ENCODE data around the gene LRRC37A3. TPM values are rescaled to one million over a fixed set of nuclear protein-coding genes. Genes with fewer than 3 reads are reported as not detected.
"Not testable (repeated sequence)": the region's sequence is repeated elsewhere in the genome, so short reads cannot be mapped to it uniquely, and the experiment has no call there.

The LRRC37A3 gene
- total RNA-seq, 1 experiment from 2014 or later, result 10.1 TPM

- Histone ChIP-seq H3K4me3 (ENCODE audit: low read length) (peak overlapping the region; percentile 71), H3K9me3 (ENCODE audit: low read length) (no peaks in the 10 kb centered on the region), H3K9ac (ENCODE audit: low read length) (peak overlapping the region; percentile 73), H3K27ac (ENCODE audit: low read length) (peak overlapping the region; percentile 44; the same call in 1 of the 2 replicates), H4K20me1 (ENCODE audit: insufficient read depth, low read depth, low read length) (no peaks in the 10 kb centered on the region), H3K4me1 (ENCODE audit: low read length) (peaks cover 23% of the 10 kb centered on the region), H3K27me3 (ENCODE audit: low read length) (no peaks in the 10 kb centered on the region), H3K4me2 (ENCODE audit: low read depth, low read length, poor library complexity, severe bottlenecking) (peak overlapping the region; percentile 48), H3K79me2 (ENCODE audit: low read length) (no peaks in the 10 kb centered on the region), H3K36me3 (ENCODE audit: insufficient read depth, low read length) (no peaks in the 10 kb centered on the region), H2AFZ (ENCODE audit: low read length) (peak overlapping the region; percentile 0; the same call in 1 of the 2 replicates), H3K9me2 (replicated peaks; ENCODE audit: insufficient read depth, low read length) (no peaks in the 10 kb centered on the region)
- peak; percentile 43 for DNase-seq
These were observed 744 bp upstream of the LRRC37A3 start for GRCh38 chr17:64920026-64920418.

DNA sequence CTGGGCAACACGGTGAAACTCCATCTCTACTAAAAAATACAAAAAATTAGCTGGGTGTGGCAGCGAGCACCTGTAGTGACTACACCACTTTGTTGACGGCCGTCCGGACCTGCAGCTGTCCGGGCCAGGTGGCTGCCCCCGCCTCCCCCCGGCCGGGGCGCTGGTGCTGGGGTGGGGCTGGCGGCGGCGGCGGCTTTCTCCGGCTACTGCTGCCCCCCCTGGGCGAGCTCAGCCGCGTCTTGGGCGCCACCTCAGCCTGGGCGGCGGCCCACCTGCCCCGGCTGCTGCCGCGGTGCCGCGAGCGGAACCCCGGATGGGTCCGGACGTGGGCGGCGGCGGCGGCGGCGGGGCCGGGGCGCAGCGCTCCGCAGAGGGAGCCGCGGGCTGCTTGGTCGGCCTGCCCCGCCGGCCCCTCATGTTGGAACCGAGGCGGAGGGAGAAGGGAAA, 413 bp downstream of the LRRC37A3 start:
- not testable (repeated sequence) for H3K36me3 ChIP-seq (ENCODE audit: insufficient read depth, low read length); H3K9me3 ChIP-seq (ENCODE audit: low read length); H4K20me1 ChIP-seq (ENCODE audit: insufficient read depth, low read depth, low read length); H2AFZ ChIP-seq (ENCODE audit: low read length); H3K27me3 ChIP-seq (ENCODE audit: low read length); H3K79me2 ChIP-seq (ENCODE audit: low read length); H3K9me2 ChIP-seq (replicated peaks; ENCODE audit: insufficient read depth, low read length)
- Histone ChIP-seq H3K27ac (ENCODE audit: low read length) (peak overlapping the region; percentile 72), H3K4me3 (ENCODE audit: low read length) (peak overlapping the region; percentile 71), H3K4me2 (ENCODE audit: low read depth, low read length, poor library complexity, severe bottlenecking) (peak overlapping the region; percentile 48), H3K4me1 (ENCODE audit: low read length) (peaks cover 23% of the 10 kb centered on the region), H3K9ac (ENCODE audit: low read length) (peak overlapping the region; percentile 73)
- peak; percentile 85 for DNase-seq

GRCh38 chr17:64917540-64917939, 1.7 kb downstream of the LRRC37A3 start:
- H3K27ac ChIP-seq (ENCODE audit: low read length); H3K9ac ChIP-seq (ENCODE audit: low read length); H3K4me3 ChIP-seq (ENCODE audit: low read length); DNase-seq; H3K9me2 ChIP-seq (replicated peaks; ENCODE audit: insufficient read depth, low read length); H3K79me2 ChIP-seq (ENCODE audit: low read length); H4K20me1 ChIP-seq (ENCODE audit: insufficient read depth, low read depth, low read length); H2AFZ ChIP-seq (ENCODE audit: low read length); H3K9me3 ChIP-seq (ENCODE audit: low read length); H3K36me3 ChIP-seq (ENCODE audit: insufficient read depth, low read length); H3K4me2 ChIP-seq (ENCODE audit: low read depth, low read length, poor library complexity, severe bottlenecking); H3K27me3 ChIP-seq (ENCODE audit: low read length): not testable (repeated sequence)
- H3K4me1 ChIP-seq (ENCODE audit: low read length), result peaks cover 10% of the 10 kb centered on the region

DNA sequence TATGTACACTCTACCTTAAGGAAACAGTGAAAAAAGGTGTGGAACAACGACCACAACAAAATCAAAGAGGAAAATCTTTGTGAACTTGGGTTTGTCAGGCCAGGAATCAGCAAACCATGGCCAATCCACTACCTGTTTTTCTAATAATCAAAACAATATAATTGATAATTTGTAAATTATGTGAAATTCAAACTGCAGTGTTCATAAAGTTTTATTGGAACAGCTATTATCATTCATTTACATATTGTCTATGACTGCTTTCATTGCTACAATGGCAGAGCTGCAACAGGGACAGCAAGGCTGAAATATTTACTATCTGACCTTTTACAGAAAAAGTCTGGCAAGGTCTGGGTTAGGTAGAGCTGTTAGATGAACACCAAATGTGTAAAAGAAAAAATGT, 4.0 kb downstream of the LRRC37A3 start:
- not testable (repeated sequence) for H3K36me3 ChIP-seq (ENCODE audit: insufficient read depth, low read length); DNase-seq; H3K9me3 ChIP-seq (ENCODE audit: low read length); H3K27ac ChIP-seq (ENCODE audit: low read length); H4K20me1 ChIP-seq (ENCODE audit: insufficient read depth, low read depth, low read length); H3K79me2 ChIP-seq (ENCODE audit: low read length); H3K9me2 ChIP-seq (replicated peaks; ENCODE audit: insufficient read depth, low read length); H3K4me3 ChIP-seq (ENCODE audit: low read length); H3K27me3 ChIP-seq (ENCODE audit: low read length); H3K9ac ChIP-seq (ENCODE audit: low read length); H2AFZ ChIP-seq (ENCODE audit: low read length); H3K4me2 ChIP-seq (ENCODE audit: low read depth, low read length, poor library complexity, severe bottlenecking); H3K4me1 ChIP-seq (ENCODE audit: low read length)

GRCh38 chr17:64910191-64910514, 9.1 kb downstream of the LRRC37A3 start:
- H3K27ac ChIP-seq (ENCODE audit: low read length); H3K4me2 ChIP-seq (ENCODE audit: low read depth, low read length, poor library complexity, severe bottlenecking); H3K36me3 ChIP-seq (ENCODE audit: insufficient read depth, low read length); H3K4me3 ChIP-seq (ENCODE audit: low read length); H3K9me2 ChIP-seq (replicated peaks; ENCODE audit: insufficient read depth, low read length); DNase-seq; H4K20me1 ChIP-seq (ENCODE audit: insufficient read depth, low read depth, low read length); H2AFZ ChIP-seq (ENCODE audit: low read length); H3K9me3 ChIP-seq (ENCODE audit: low read length); H3K79me2 ChIP-seq (ENCODE audit: low read length); H3K4me1 ChIP-seq (ENCODE audit: low read length); H3K9ac ChIP-seq (ENCODE audit: low read length); H3K27me3 ChIP-seq (ENCODE audit: low read length): not testable (repeated sequence)

DNA sequence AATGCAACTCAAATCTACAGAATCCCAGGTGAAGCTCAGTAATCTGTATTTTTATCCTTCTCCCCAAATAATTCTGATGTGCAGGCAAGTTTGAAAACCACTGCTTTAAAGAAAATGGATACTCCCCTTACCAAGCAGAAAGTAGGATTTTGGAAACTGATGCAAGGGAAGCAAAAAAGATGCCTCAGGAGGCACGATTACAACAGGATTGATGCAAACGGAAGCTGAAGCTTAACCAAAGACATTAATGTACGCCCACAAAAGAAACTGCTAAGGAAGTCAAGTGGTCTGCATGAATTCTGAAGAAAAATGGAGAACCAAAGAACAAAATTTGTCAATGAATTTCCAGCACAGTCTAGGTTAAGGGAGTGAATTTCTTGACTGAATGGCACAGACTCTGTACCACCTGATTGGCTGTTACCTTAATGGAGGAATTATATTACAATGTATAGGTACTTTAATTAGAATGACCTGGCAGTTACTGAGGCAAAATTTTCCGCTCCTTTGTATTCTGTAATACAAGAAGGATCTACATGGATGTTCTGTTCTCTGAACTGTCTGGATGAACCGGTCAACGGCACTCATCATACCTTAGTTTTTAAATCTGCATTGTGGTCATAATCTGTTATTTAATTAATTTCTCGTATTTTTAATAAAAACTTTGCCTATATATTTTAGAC, 9.6 kb downstream of the LRRC37A3 start:
- not testable (repeated sequence) for H3K4me2 ChIP-seq (ENCODE audit: low read depth, low read length, poor library complexity, severe bottlenecking); H3K9me2 ChIP-seq (replicated peaks; ENCODE audit: insufficient read depth, low read length); H3K9me3 ChIP-seq (ENCODE audit: low read length); H2AFZ ChIP-seq (ENCODE audit: low read length); DNase-seq; H4K20me1 ChIP-seq (ENCODE audit: insufficient read depth, low read depth, low read length); H3K27me3 ChIP-seq (ENCODE audit: low read length); H3K9ac ChIP-seq (ENCODE audit: low read length); H3K4me3 ChIP-seq (ENCODE audit: low read length); H3K36me3 ChIP-seq (ENCODE audit: insufficient read depth, low read length); H3K4me1 ChIP-seq (ENCODE audit: low read length); H3K79me2 ChIP-seq (ENCODE audit: low read length); H3K27ac ChIP-seq (ENCODE audit: low read length)

DNA sequence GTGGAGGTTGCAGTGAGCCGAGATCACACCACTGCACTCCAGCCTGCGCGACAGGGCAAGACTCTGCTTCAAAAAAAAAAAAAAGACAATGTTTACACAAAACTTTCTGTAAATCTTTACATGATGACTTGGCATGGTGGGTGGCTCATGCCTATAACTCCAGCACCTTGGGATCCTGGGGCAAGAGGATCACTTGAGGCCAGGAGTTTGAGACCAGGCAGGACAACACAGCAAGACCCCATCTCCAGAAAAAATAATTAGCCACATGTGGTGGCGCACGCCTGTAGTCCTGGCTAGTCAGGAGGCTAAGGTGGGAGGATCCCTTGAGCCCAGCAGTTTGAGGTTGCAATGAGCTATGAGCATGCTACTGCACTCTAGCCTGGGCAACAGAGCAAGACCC, 15.2 kb downstream of the LRRC37A3 start:
- H3K4me3 ChIP-seq (ENCODE audit: low read length); H4K20me1 ChIP-seq (ENCODE audit: insufficient read depth, low read depth, low read length); H3K79me2 ChIP-seq (ENCODE audit: low read length); H3K4me2 ChIP-seq (ENCODE audit: low read depth, low read length, poor library complexity, severe bottlenecking); H3K27ac ChIP-seq (ENCODE audit: low read length); H3K4me1 ChIP-seq (ENCODE audit: low read length); H2AFZ ChIP-seq (ENCODE audit: low read length); H3K9me3 ChIP-seq (ENCODE audit: low read length); H3K9me2 ChIP-seq (replicated peaks; ENCODE audit: insufficient read depth, low read length); H3K9ac ChIP-seq (ENCODE audit: low read length); H3K36me3 ChIP-seq (ENCODE audit: insufficient read depth, low read length); H3K27me3 ChIP-seq (ENCODE audit: low read length): not testable (repeated sequence)
- DNase-seq, result peak; percentile 6

DNA sequence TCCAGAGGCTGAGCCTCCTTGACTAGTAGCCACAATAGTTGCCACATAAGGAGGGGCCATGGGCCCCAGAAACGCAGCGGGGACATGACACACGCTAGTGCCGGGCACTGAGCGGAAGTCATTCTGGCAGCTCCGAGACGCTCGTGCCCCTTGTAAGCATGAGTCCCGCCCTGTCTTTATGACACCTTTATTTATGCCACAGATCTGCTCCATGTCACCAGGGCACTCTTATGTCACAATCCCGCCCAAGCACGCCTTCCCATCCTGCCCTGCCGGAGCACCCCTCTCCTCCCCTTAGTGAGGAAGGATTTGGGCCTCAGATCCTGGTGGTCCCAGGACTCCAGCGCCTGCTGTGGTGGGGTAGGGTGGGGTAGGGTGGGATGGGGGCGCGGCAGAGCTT, 22.1 kb downstream of the LRRC37A3 start:
- H3K27me3 ChIP-seq (ENCODE audit: low read length); H3K9me3 ChIP-seq (ENCODE audit: low read length); H2AFZ ChIP-seq (ENCODE audit: low read length); H3K9ac ChIP-seq (ENCODE audit: low read length); H3K9me2 ChIP-seq (replicated peaks; ENCODE audit: insufficient read depth, low read length); H3K4me2 ChIP-seq (ENCODE audit: low read depth, low read length, poor library complexity, severe bottlenecking); H3K4me3 ChIP-seq (ENCODE audit: low read length); H4K20me1 ChIP-seq (ENCODE audit: insufficient read depth, low read depth, low read length); H3K36me3 ChIP-seq (ENCODE audit: insufficient read depth, low read length); H3K27ac ChIP-seq (ENCODE audit: low read length); H3K4me1 ChIP-seq (ENCODE audit: low read length); H3K79me2 ChIP-seq (ENCODE audit: low read length): not testable (repeated sequence)
- peak; percentile 31 for DNase-seq

- not testable (repeated sequence) for H3K27me3 ChIP-seq (ENCODE audit: low read length)
These were observed 45.1 kb downstream of the LRRC37A3 start for GRCh38 chr17:64874210-64874609.

More at GRCh38 chr17:64874210-64874609, 45.1 kb downstream of the LRRC37A3 start:
- H2AFZ ChIP-seq (ENCODE audit: low read length); DNase-seq; H3K9ac ChIP-seq (ENCODE audit: low read length); H3K9me3 ChIP-seq (ENCODE audit: low read length); H3K9me2 ChIP-seq (replicated peaks; ENCODE audit: insufficient read depth, low read length); H3K27ac ChIP-seq (ENCODE audit: low read length); H3K79me2 ChIP-seq (ENCODE audit: low read length); H3K4me3 ChIP-seq (ENCODE audit: low read length); H3K4me1 ChIP-seq (ENCODE audit: low read length); H3K36me3 ChIP-seq (ENCODE audit: insufficient read depth, low read length); H4K20me1 ChIP-seq (ENCODE audit: insufficient read depth, low read depth, low read length); H3K4me2 ChIP-seq (ENCODE audit: low read depth, low read length, poor library complexity, severe bottlenecking): not testable (repeated sequence)
